Upper lobe of right lung (tissue), 1 donor: ENCODE measurements around the gene DSE. TPM values are rescaled to one million over a fixed set of nuclear protein-coding genes. Genes with fewer than 3 reads are reported as not detected.

ENCODE experiments used
- ATAC-seq: fragments of 200-7000 bp; cut with Tn5 transposase; one replicate; pipeline ENCODE4 v1.9.1; 2020; ENCODE audit warnings: mild to moderate bottlenecking, moderate library complexity
- DNase-seq: peaks from one replicate; pipeline ENCODE4 v3.0.0-alpha.2; 2020
- H3K27ac ChIP-seq: fragments of 200-600 bp; one replicate; pipeline ENCODE4 v1.8.0; 2022
- H3K27me3 ChIP-seq: fragments of 200-600 bp; one replicate; pipeline ENCODE4 v1.8.0; 2022; ENCODE audit warnings: mild to moderate bottlenecking
- H3K36me3 ChIP-seq: fragments of 200-600 bp; one replicate; pipeline ENCODE4 v1.8.0; 2022
- H3K4me1 ChIP-seq: fragments of 200-600 bp; one replicate; pipeline ENCODE4 v1.8.0; 2022
- H3K4me3 ChIP-seq: fragments of 200-600 bp; one replicate; pipeline ENCODE4 v1.8.0; 2022; ENCODE audit warnings: mild to moderate bottlenecking
- H3K9me3 ChIP-seq: fragments of 200-600 bp; one replicate; pipeline ENCODE4 v1.8.0; 2022
- CTCF ChIP-seq: fragments of 200-600 bp; IDR thresholded peaks from one replicate; pipeline ENCODE4 v1.8.0; 2022; ENCODE audit warnings: antibody characterized with exemption
- intact Hi-C: fragments of 100-400 bp; cut with DNase I; formaldehyde crosslinking; loops from one replicate; pipeline ENCODE4 v1.11.0; 2022
- total RNA-seq: library from RNA; stranded (reverse); fragmentation: NEBNext Ultra II Directional; extraction: Animal tissue kit (Norgen Biotek cat#: 25700); gene quantifications from one replicate; pipeline ENCODE4 v1.2.1, GENCODE V29; 2021
- donor health status: DM: no; HTN: yes; CAD: no; lungs with severe emphysema.

DSE gene
- total RNA-seq, 1 donor from 2014 or later = 47.6 TPM

DNA sequence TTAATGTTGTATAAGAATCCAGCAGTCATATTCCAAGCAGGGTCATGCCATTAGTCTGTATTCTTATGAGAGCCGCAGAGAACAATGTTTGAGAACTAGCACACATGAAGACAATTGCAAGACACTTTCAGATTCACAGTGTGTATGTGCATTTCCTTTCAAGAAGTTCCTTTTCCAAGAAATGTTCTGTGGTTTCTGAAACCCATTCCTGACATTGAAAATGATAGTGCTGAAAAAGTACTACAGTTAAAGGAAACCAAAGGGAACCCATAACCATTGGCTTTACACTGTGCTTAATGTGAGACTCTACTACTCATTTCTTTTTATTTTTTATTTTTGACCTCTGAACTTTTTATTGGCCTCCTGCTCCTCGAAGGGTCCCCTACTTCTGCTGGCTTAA is 86.2 kb downstream of the DSE start:
- DNase-seq (no peak), ATAC-seq (no peak)
- intact Hi-C loops = no loop called here
- Histone ChIP-seq H3K9me3 (no peaks in the 10 kb centered on the region), H3K27me3 (no peaks in the 10 kb centered on the region), H3K4me1 (peaks cover under 1% of the 10 kb centered on the region), H3K27ac (no peak overlapping the region), H3K4me3 (no peak overlapping the region), H3K36me3 (no peaks in the 10 kb centered on the region)
- TF ChIP-seq CTCF = no peak

DNA sequence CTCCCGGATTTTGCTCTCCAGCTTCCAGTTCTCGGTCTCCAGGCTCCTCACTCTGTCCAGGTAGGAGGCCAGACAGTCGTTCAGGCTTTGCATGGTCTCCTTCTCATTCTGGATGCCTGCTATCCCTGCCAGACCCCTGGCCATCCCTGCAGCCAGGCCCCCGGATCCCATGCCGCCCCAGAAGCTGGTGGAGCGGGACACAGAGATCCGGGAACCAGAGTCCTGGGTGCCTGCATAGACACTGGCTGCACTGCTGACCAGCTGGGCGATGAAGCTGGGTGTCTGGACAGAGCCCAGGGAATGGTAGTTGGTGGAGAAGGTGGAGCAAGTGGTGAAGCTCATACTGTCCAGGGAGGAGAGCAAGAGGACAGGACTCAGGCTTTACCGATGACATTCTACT is 87.5 kb downstream of the DSE start:
- ATAC-seq (no peak), DNase-seq (no peak)
- no peak overlapping the region for H3K4me3 ChIP-seq
- peaks cover 7% of the 10 kb centered on the region for H3K27me3 ChIP-seq
- peaks cover 7% of the 10 kb centered on the region for H3K4me1 ChIP-seq
- H3K27ac ChIP-seq = no peak overlapping the region
- H3K36me3 ChIP-seq = no peaks in the 10 kb centered on the region
- no peaks in the 10 kb centered on the region for H3K9me3 ChIP-seq
- intact Hi-C loops = no loop called here
- no peak for TF ChIP-seq CTCF

GRCh38 chr6:116459927-116460326 is 89.2 kb downstream of the DSE start:
- ATAC-seq (no peak), DNase-seq (no peak)
- TF ChIP-seq CTCF = no peak
- Histone ChIP-seq H3K4me1 (peaks cover 7% of the 10 kb centered on the region), H3K27me3 (peaks cover 7% of the 10 kb centered on the region), H3K9me3 (no peaks in the 10 kb centered on the region), H3K4me3 (no peak overlapping the region), H3K36me3 (no peaks in the 10 kb centered on the region), H3K27ac (no peak overlapping the region)
- intact Hi-C loops = no loop called here

- Histone ChIP-seq H3K36me3 (no peaks in the 10 kb centered on the region), H3K9me3 (no peaks in the 10 kb centered on the region), H3K27ac (no peak within 1 kb of the TSS), H3K4me3 (peak within 1 kb of the TSS; percentile 47), H3K4me1 (peaks cover 7% of the 10 kb centered on the region), H3K27me3 (peaks cover 7% of the 10 kb centered on the region)
- ATAC-seq (no peak), DNase-seq (no peak)
- no peak for TF ChIP-seq CTCF
- intact Hi-C loops = no loop called here
Measured at GRCh38 chr6:116461331-116461931, 90.7 kb downstream of the DSE start, which contains the start of gene CALHM6. Gene CALHM6, plus strand, starts transcription at chr6:116461375. Its CDS starts 555 bp downstream, at chr6:116461930.

DNA sequence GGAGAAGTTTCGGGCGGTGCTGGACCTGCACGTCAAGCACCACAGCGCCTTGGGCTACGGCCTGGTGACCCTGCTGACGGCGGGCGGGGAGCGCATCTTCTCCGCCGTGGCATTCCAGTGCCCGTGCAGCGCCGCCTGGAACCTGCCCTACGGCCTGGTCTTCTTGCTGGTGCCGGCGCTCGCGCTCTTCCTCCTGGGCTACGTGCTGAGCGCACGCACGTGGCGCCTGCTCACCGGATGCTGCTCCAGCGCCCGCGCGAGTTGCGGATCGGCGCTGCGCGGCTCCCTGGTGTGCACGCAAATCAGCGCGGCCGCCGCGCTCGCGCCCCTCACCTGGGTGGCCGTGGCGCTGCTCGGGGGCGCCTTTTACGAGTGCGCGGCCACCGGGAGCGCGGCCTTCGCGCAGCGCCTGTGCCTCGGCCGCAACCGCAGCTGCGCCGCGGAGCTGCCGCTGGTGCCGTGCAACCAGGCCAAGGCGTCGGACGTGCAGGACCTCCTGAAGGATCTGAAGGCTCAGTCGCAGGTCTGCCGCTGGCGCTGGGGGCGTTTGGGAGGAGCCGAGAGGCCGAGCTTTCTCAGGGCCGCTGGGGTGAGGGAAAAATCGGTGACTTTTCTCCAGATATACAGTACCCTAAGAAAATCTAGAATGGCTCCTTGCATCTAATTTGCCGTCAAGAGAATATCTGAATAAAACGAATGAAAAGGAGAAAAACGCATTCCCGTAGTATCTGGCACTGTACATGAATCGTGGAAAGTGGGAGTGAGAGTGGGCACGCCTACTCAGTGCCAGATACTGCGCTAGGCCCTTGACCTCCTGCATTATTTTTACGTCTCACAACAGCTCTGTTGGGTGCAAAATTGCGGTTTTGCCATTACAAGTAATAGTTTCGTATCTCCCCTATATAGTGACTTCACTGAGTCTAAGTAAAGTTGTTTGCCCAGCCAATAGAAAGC is 91.5 kb downstream of the DSE start:
- no peaks in the 10 kb centered on the region for H3K36me3 ChIP-seq
- peak overlapping the region; percentile 47 for H3K4me3 ChIP-seq
- peaks cover 7% of the 10 kb centered on the region for H3K4me1 ChIP-seq
- DNase-seq = peak; percentile 80
- H3K27me3 ChIP-seq = peaks cover 7% of the 10 kb centered on the region
- ATAC-seq = peak; percentile 91
- intact Hi-C loops = no loop called here
- H3K27ac ChIP-seq = no peak overlapping the region
- H3K9me3 ChIP-seq = no peaks in the 10 kb centered on the region
- no peak for TF ChIP-seq CTCF
